GM12892 (cell line): ENCODE data around the gene FBN1.

Source experiments
- POLR2A ChIP-seq: IDR thresholded peaks from 2 replicates; pipeline ENCODE4 v1.6.1; 2011; ENCODE audit warnings: low read depth, low read length, control low read depth
- POLR2AphosphoS5 ChIP-seq: IDR thresholded peaks from 2 replicates; pipeline ENCODE4 v1.6.1; 2011; ENCODE audit warnings: low read depth, low read length, control low read depth
- TAF1 ChIP-seq: IDR thresholded peaks from 2 replicates; pipeline ENCODE4 v1.6.1; 2011; ENCODE audit warnings: low read depth, mild to moderate bottlenecking, control low read depth, low read length, borderline replicate concordance

- TF ChIP-seq POLR2A (no peak), TAF1 (no peak), POLR2AphosphoS5 (no peak)
These were observed 242.9 kb downstream of the FBN1 start for GRCh38 chr15:48402427-48403177.
